ENCODE data around the gene FBXO21. TPM values are rescaled to one million over a fixed set of nuclear protein-coding genes. Genes with fewer than 3 reads are reported as not detected.
A peak's percentile ranks its signal among the peaks of the same experiment; 100 is the strongest.

The FBXO21 gene, protein sequence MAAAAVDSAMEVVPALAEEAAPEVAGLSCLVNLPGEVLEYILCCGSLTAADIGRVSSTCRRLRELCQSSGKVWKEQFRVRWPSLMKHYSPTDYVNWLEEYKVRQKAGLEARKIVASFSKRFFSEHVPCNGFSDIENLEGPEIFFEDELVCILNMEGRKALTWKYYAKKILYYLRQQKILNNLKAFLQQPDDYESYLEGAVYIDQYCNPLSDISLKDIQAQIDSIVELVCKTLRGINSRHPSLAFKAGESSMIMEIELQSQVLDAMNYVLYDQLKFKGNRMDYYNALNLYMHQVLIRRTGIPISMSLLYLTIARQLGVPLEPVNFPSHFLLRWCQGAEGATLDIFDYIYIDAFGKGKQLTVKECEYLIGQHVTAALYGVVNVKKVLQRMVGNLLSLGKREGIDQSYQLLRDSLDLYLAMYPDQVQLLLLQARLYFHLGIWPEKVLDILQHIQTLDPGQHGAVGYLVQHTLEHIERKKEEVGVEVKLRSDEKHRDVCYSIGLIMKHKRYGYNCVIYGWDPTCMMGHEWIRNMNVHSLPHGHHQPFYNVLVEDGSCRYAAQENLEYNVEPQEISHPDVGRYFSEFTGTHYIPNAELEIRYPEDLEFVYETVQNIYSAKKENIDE
- 100 to 1,000 TPM in 1 of 5 donors, 10 to 100 TPM in 4; 21.0 to 494 (median 70.4) TPM for total RNA-seq
- polyA plus RNA-seq = 10 to 100 TPM in 2 of 3 donors, 1 to 10 TPM in 1; 7.4 to 12.7 (median 11.0) TPM
- long read RNA-seq, donor 1, partial matches to known transcripts = 0 of 3 reads
- long read RNA-seq, donor 1, other reads (novel, unspliced or antisense) = 0 of 3 reads
- long read RNA-seq, donor 2, full-length matches to known transcripts = 2 of 2 reads
- long read RNA-seq, donor 2, partial matches to known transcripts = 0 of 2 reads
- long read RNA-seq, donor 2, other reads (novel, unspliced or antisense) = 0 of 2 reads
- long read RNA-seq, donor 3, full-length matches to known transcripts = 4 of 4 reads
- long read RNA-seq, donor 3, partial matches to known transcripts = 0 of 4 reads
- long read RNA-seq, donor 3, other reads (novel, unspliced or antisense) = 0 of 4 reads
- long read RNA-seq, donor 4 = 0 reads
- long read RNA-seq, donor 5, full-length matches to known transcripts = 7 of 7 reads
- long read RNA-seq, donor 5, partial matches to known transcripts = 0 of 7 reads
- long read RNA-seq, donor 5, other reads (novel, unspliced or antisense) = 0 of 7 reads
- long read RNA-seq, donor 6, full-length matches to known transcripts = 7 of 15 reads
- long read RNA-seq, donor 6, partial matches to known transcripts = 8 of 15 reads
- long read RNA-seq, donor 6, other reads (novel, unspliced or antisense) = 0 of 15 reads
- long read RNA-seq, donor 7, full-length matches to known transcripts = 3 of 3 reads
- long read RNA-seq, donor 7, partial matches to known transcripts = 0 of 3 reads
- long read RNA-seq, donor 7, other reads (novel, unspliced or antisense) = 0 of 3 reads
- long read RNA-seq, donor 8, full-length matches to known transcripts = 2 of 8 reads
- long read RNA-seq, donor 8, partial matches to known transcripts = 6 of 8 reads
- long read RNA-seq, donor 8, other reads (novel, unspliced or antisense) = 0 of 8 reads
- long read RNA-seq, donor 9, full-length matches to known transcripts = 2 of 2 reads
- long read RNA-seq, donor 9, partial matches to known transcripts = 0 of 2 reads
- long read RNA-seq, donor 9, other reads (novel, unspliced or antisense) = 0 of 2 reads
- long read RNA-seq, donor 10, full-length matches to known transcripts = 3 of 3 reads
- long read RNA-seq, donor 10, partial matches to known transcripts = 0 of 3 reads
- long read RNA-seq, donor 10, other reads (novel, unspliced or antisense) = 0 of 3 reads

GRCh38 chr12:117190210-117190781 lies at the start of gene FBXO21:
Gene FBXO21, minus strand, starts transcription at chr12:117190470. Its CDS starts 14 bp downstream, at chr12:117190456.
- intact Hi-C loops (cut with DNase I; ENCODE audit: low total_unique reads) = no loop called here
- Histone ChIP-seq H3K9me3 (no peaks in the 10 kb centered on the region), H3K27me3 (no peaks in the 10 kb centered on the region), H3K36me3 (peaks cover 10 to 18% (median 17%) of the 10 kb centered on the region in 4 donors), H3K4me1 (peaks cover 15 to 35% (median 26%) of the 10 kb centered on the region in 4 donors), H3K27ac (peak within 1 kb of the TSS; percentile 80 to 95 (median 89)), H3K4me3 (peak within 1 kb of the TSS; percentile 74 to 96 (median 85))
- peak; percentile 94 to 97 for DNase-seq
- WGBS, 5 donors = 1 to 4% (median 2%) methylated on average over 17 to 59 of the region's 59 CpGs
- peak in 1 of 4 donors; percentile 71 for TF ChIP-seq POLR2A (IDR thresholded peaks at IDR 0.05)
- peak; percentile 87 to 91 (median 90) for TF ChIP-seq POLR2AphosphoS5 (IDR thresholded peaks at IDR 0.05)
- no peak for TF ChIP-seq CTCF (IDR thresholded peaks at IDR 0.05)

- Histone ChIP-seq H3K36me3 (no peaks in the 10 kb centered on the region), H3K27me3 (peaks cover 0 to 34% (median 13%) of the 10 kb centered on the region in 3 donors), H3K27ac (no peak overlapping the region), H3K4me3 (no peak overlapping the region), H3K9me3 (no peaks in the 10 kb centered on the region), H3K4me1 (peaks cover 0 to 9% (median 0%) of the 10 kb centered on the region in 4 donors)
- intact Hi-C loops (cut with DNase I; ENCODE audit: low total_unique reads) = no loop called here
- 8 to 13% (median 10%) methylated on average over 12 to 13 of the region's 13 CpGs for WGBS, 5 donors
- peak; percentile 82 to 85 for DNase-seq
- TF ChIP-seq POLR2A (IDR thresholded peaks at IDR 0.05) (no peak), POLR2AphosphoS5 (IDR thresholded peaks at IDR 0.05) (no peak), EP300 (IDR thresholded peaks at IDR 0.05) (no peak), CTCF (IDR thresholded peaks at IDR 0.05) (peak in 4 of 7 experiments; percentile 51 to 72 (median 66))
Observed at GRCh38 chr12:117236456-117237001, 46.3 kb upstream of the FBXO21 start.

GRCh38 chr12:117235261-117235660 lies 45.0 kb upstream of the FBXO21 start:
- no peaks in the 10 kb centered on the region for H3K9me3 ChIP-seq
- peaks cover 0 to 9% (median 0%) of the 10 kb centered on the region in 4 donors for H3K4me1 ChIP-seq
- no peak for DNase-seq
- no peak overlapping the region for H3K27ac ChIP-seq
- TF ChIP-seq POLR2A (IDR thresholded peaks at IDR 0.05) (no peak), CTCF (IDR thresholded peaks at IDR 0.05) (no peak), EP300 (IDR thresholded peaks at IDR 0.05) (no peak), POLR2AphosphoS5 (IDR thresholded peaks at IDR 0.05) (no peak)
- 36 to 41% (median 38%) methylated on average over 2 of the region's 2 CpGs for WGBS, 5 donors
- H3K4me3 ChIP-seq = no peak overlapping the region
- H3K36me3 ChIP-seq = no peaks in the 10 kb centered on the region
- H3K27me3 ChIP-seq = peaks cover 0 to 43% (median 13%) of the 10 kb centered on the region in 3 donors
- intact Hi-C loops (cut with DNase I; ENCODE audit: low total_unique reads) = no loop called here

All from stomach (tissue), 19 donors.